HCT116 (cell line): ENCODE data around the gene PPP2R5C. TPM values are rescaled to one million over a fixed set of nuclear protein-coding genes. Genes with fewer than 3 reads are reported as not detected.

Experiments
- ATAC-seq: fragments of 200-7000 bp; cut with Tn5 transposase; 2 replicates; pipeline ENCODE4 v1.9.1; 2020; ENCODE audit warnings: mild to moderate bottlenecking, moderate library complexity
- BruUV-seq: library from RNA; stranded (reverse); fragments of 400-500 nt; replicated peaks from 2 replicates; lab custom pipeline; 2021; lab: Mats Ljungman, UMichigan
- CTCF ChIA-PET: fragments of 300-600 bp; sonication (Branson Sonifier 250); formaldehyde crosslinking; loops from one replicate; lab custom pipeline; 2021; ENCODE audit warnings: antibody characterized with exemption; lab: Charles Lee
- POLR2A ChIA-PET: fragments of 300-600, 350-600 bp; sonication (Branson Sonifier 250); formaldehyde crosslinking; loops from one replicate; lab custom pipeline; 2021; ENCODE audit warnings: antibody characterized with exemption; lab: Charles Lee
- RAD21 ChIA-PET, 2 experiments: fragments of 300-600 bp; sonication (Branson Sonifier 250); formaldehyde crosslinking; loops; one replicate each; lab custom pipeline; 2023; ENCODE audit warnings: low total read pairs in 2 of 2; ENCODE audit not compliant: uncharacterized antibody in 2 of 2, unreplicated experiment in 2 of 2, low non-redundant PET in 1 of 2; lab: Charles Lee
- DNase-seq: peaks from one replicate; pipeline ENCODE4 v3.0.0-alpha.2; 2010; ENCODE audit warnings: low read depth, low spot score
- H2AFZ ChIP-seq: fragments of 200-600 bp; shearing (Covaris generic), sonication (generic); 2 replicates; pipeline ENCODE4 v1.6.1; 2017; ENCODE audit warnings: low read depth, mixed run types, mixed read lengths, antibody characterized with exemption, low read length; ENCODE audit not compliant: poor library complexity, severe bottlenecking
- H3K27ac ChIP-seq: 2 replicates; pipeline ENCODE4 v1.5.1; 2012; ENCODE audit warnings: low read depth, low read length
- H3K27me3 ChIP-seq: fragments of 200-600 bp; sonication (generic); 2 replicates; pipeline ENCODE4 v1.6.1; 2016; ENCODE audit warnings: mixed run types, low read length, mixed read lengths; ENCODE audit not compliant: insufficient read depth
- H3K36me3 ChIP-seq, 2 experiments: fragments of 200-500 bp in 1 of 2; fragments of 200-600 bp in 1 of 2; sonication (Bioruptor generic) in 1 of 2; sonication (generic) in 1 of 2; 2 replicates each; pipeline versions ENCODE4 v1.5.1 to v1.6.1; 2014 to 2016; ENCODE audit warnings: low read length in 2 of 2, inconsistent platforms in 1 of 2, mixed read lengths in 1 of 2, mixed run types in 1 of 2; ENCODE audit not compliant: insufficient read depth in 2 of 2, control insufficient read depth in 1 of 2
- H3K4me1 ChIP-seq, 2 experiments: fragments of 200-600 bp in 1 of 2; sonication (generic) in 1 of 2; 2 replicates each; pipeline versions ENCODE4 v1.5.1 to v1.6.1; 2012 to 2017; ENCODE audit warnings: low read length in 2 of 2, inconsistent platforms in 1 of 2, mild to moderate bottlenecking in 1 of 2, mixed read lengths in 1 of 2, mixed run types in 1 of 2, moderate library complexity in 1 of 2; ENCODE audit not compliant: insufficient read depth in 2 of 2, control insufficient read depth in 1 of 2
- H3K4me2 ChIP-seq: fragments of 200-600 bp; sonication (generic); 2 replicates; pipeline ENCODE4 v1.6.1; 2017; ENCODE audit warnings: mixed run types, low read length, mixed read lengths
- H3K4me3 ChIP-seq, 2 experiments: fragments of 200-600 bp in 1 of 2; sonication (generic) in 1 of 2; replicated peaks in 1 of 2; 2 replicates each; pipeline ENCODE4 v1.5.1; 2011 to 2016; ENCODE audit warnings: low read length in 2 of 2, control low read depth in 1 of 2, low read depth in 1 of 2, mild to moderate bottlenecking in 1 of 2, mixed read lengths in 1 of 2, mixed run types in 1 of 2
- H3K79me2 ChIP-seq: fragments of 200-600 bp; sonication (generic); 2 replicates; pipeline ENCODE4 v1.6.1; 2017; ENCODE audit warnings: mild to moderate bottlenecking, mixed run types, low read length, moderate library complexity, mixed read lengths; ENCODE audit not compliant: insufficient read depth
- H3K9ac ChIP-seq: fragments of 200-600 bp; sonication (generic); 2 replicates; pipeline ENCODE4 v1.6.1; 2016; ENCODE audit warnings: low read length, mixed read lengths
- H3K9me2 ChIP-seq: fragments of 200-600 bp; sonication (generic), shearing (Covaris generic); 2 replicates; pipeline ENCODE4 v1.6.1; 2017; ENCODE audit warnings: mixed run types, mild to moderate bottlenecking, moderate library complexity; ENCODE audit not compliant: insufficient read depth
- H3K9me3 ChIP-seq, 2 experiments: fragments of 200-500 bp in 1 of 2; fragments of 200-600 bp in 1 of 2; sonication (Bioruptor generic) in 1 of 2; sonication (generic) in 1 of 2; 2 replicates each; pipeline ENCODE4 v1.6.1; 2014 to 2017; ENCODE audit warnings: low read length in 2 of 2, mixed read lengths in 2 of 2, inconsistent platforms in 1 of 2, low read depth in 1 of 2, mild to moderate bottlenecking in 1 of 2, mixed run types in 1 of 2, moderate library complexity in 1 of 2; ENCODE audit not compliant: control insufficient read depth in 1 of 2, insufficient read depth in 1 of 2
- H4K20me1 ChIP-seq: fragments of 200-600 bp; sonication (generic), shearing (Covaris generic); 2 replicates; pipeline ENCODE4 v1.6.1; 2017; ENCODE audit warnings: mixed run types, mild to moderate bottlenecking, moderate library complexity; ENCODE audit not compliant: insufficient read depth
- EGR1 ChIP-seq: IDR thresholded peaks from 2 replicates; pipeline ENCODE4 v1.6.1; 2012; ENCODE audit warnings: low read depth
- ELF1 ChIP-seq: IDR thresholded peaks from 2 replicates; pipeline ENCODE4 v1.6.1; 2012; ENCODE audit warnings: low read depth, borderline replicate concordance
- EZH2 ChIP-seq: fragments of 200-600 bp; sonication (generic); IDR thresholded peaks from 2 replicates; pipeline ENCODE4 v1.6.1; 2017; ENCODE audit warnings: antibody characterized with exemption, mixed run types
- EZH2phosphoT487 ChIP-seq: fragments of 200-600 bp; IDR thresholded peaks from 2 replicates; pipeline ENCODE4 v1.6.1; 2018; ENCODE audit warnings: antibody characterized with exemption, borderline replicate concordance
- JUND ChIP-seq: IDR thresholded peaks from 2 replicates; pipeline ENCODE4 v1.6.1; 2012
- POLR2A ChIP-seq: IDR thresholded peaks from 2 replicates; pipeline ENCODE4 v1.7.0; 2011; ENCODE audit warnings: borderline replicate concordance; ENCODE audit not compliant: insufficient read depth, insufficient read length; ENCODE audit errors: extremely low read depth
- RAD21 ChIP-seq: IDR thresholded peaks from 2 replicates; pipeline ENCODE4 v1.6.1; 2012; ENCODE audit warnings: low read depth, mild to moderate bottlenecking
- SRF ChIP-seq: IDR thresholded peaks from 2 replicates; pipeline ENCODE4 v1.6.1; 2012; ENCODE audit warnings: low read depth
- TCF7L2 ChIP-seq: IDR thresholded peaks from 2 replicates; pipeline ENCODE4 v1.7.0; 2011; ENCODE audit warnings: borderline replicate concordance, inconsistent platforms; ENCODE audit not compliant: insufficient read depth, insufficient read length; ENCODE audit errors: extremely low read depth
- YY1 ChIP-seq: IDR thresholded peaks from 2 replicates; pipeline ENCODE4 v1.6.1; 2011; ENCODE audit warnings: low read length, low read depth, moderate library complexity, mild to moderate bottlenecking; ENCODE audit not compliant: insufficient replicate concordance; ENCODE audit errors: extremely low read depth
- ZFX ChIP-seq: fragments of 450-650 bp; IDR thresholded peaks from 2 replicates; pipeline ENCODE4 v1.6.1; 2017
- ZNF274 ChIP-seq: fragments of 200-500 bp; sonication (Bioruptor generic); IDR thresholded peaks from 2 replicates; pipeline ENCODE4 v1.6.1; 2014; ENCODE audit warnings: mild to moderate bottlenecking, low read depth, low read length, inconsistent platforms
- intact Hi-C: fragments of 100-400 bp; cut with micrococcal nuclease; formaldehyde crosslinking; loops from 2 replicates; pipeline ENCODE4 v1.10.0; 2022
- total RNA-seq: library from RNA; stranded (reverse); gene quantifications from one replicate; pipeline ENCODE4 v1.2.1, GENCODE V29; 2021; ENCODE audit not compliant: unreplicated experiment
- TF ChIP-seq, protein P1 (sequence below): IDR thresholded peaks from 2 replicates; pipeline ENCODE4 v1.6.1; 2012
- TF ChIP-seq, protein P2 (sequence below): IDR thresholded peaks from 2 replicates; pipeline ENCODE4 v1.6.1; 2012; ENCODE audit warnings: low read depth
- TF ChIP-seq, protein P3 (sequence below): IDR thresholded peaks from 2 replicates; pipeline ENCODE4 v1.6.1; 2012

The PPP2R5C gene
- total RNA-seq, 1 experiment from 2014 or later, result 117 TPM

GRCh38 chr14:101783260-101784016 lies 21.9 kb downstream of the PPP2R5C start:
- ATAC-seq (no peak), DNase-seq (no peak)
- no peak for TF ChIP-seq ZFX
- no peak for TF ChIP-seq EGR1
- TF ChIP-seq TCF7L2, result no peak
- no peak for TF ChIP-seq YY1
- TF ChIP-seq, protein P1, sequence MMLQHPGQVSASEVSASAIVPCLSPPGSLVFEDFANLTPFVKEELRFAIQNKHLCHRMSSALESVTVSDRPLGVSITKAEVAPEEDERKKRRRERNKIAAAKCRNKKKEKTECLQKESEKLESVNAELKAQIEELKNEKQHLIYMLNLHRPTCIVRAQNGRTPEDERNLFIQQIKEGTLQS, result no peak
- no peak for TF ChIP-seq SRF
- no peak for TF ChIP-seq ELF1
- TF ChIP-seq EZH2phosphoT487, result no peak
- TF ChIP-seq, protein P2, sequence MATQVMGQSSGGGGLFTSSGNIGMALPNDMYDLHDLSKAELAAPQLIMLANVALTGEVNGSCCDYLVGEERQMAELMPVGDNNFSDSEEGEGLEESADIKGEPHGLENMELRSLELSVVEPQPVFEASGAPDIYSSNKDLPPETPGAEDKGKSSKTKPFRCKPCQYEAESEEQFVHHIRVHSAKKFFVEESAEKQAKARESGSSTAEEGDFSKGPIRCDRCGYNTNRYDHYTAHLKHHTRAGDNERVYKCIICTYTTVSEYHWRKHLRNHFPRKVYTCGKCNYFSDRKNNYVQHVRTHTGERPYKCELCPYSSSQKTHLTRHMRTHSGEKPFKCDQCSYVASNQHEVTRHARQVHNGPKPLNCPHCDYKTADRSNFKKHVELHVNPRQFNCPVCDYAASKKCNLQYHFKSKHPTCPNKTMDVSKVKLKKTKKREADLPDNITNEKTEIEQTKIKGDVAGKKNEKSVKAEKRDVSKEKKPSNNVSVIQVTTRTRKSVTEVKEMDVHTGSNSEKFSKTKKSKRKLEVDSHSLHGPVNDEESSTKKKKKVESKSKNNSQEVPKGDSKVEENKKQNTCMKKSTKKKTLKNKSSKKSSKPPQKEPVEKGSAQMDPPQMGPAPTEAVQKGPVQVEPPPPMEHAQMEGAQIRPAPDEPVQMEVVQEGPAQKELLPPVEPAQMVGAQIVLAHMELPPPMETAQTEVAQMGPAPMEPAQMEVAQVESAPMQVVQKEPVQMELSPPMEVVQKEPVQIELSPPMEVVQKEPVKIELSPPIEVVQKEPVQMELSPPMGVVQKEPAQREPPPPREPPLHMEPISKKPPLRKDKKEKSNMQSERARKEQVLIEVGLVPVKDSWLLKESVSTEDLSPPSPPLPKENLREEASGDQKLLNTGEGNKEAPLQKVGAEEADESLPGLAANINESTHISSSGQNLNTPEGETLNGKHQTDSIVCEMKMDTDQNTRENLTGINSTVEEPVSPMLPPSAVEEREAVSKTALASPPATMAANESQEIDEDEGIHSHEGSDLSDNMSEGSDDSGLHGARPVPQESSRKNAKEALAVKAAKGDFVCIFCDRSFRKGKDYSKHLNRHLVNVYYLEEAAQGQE, result no peak
- TF ChIP-seq JUND, result no peak
- TF ChIP-seq, protein P3, sequence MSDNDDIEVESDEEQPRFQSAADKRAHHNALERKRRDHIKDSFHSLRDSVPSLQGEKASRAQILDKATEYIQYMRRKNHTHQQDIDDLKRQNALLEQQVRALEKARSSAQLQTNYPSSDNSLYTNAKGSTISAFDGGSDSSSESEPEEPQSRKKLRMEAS, result no peak
- no peak for TF ChIP-seq POLR2A
- TF ChIP-seq EZH2, result no peak
- no peak for TF ChIP-seq ZNF274
- no peak for TF ChIP-seq RAD21
- no peaks in the 10 kb centered on the region for H4K20me1 ChIP-seq
- ChIA-PET POLR2A (interaction anchor here (1.3 kb wide), 1 partner anchor 26 kb away, joined by 3 read pairs; no protein-coding TSS in a partner anchor), RAD21 (no interaction called here), CTCF (interaction anchor here (1.3 kb wide), 1 partner anchor 12 kb away, joined by 4 read pairs; no protein-coding TSS in a partner anchor)
- H3K4me2 ChIP-seq, result no peak overlapping the region
- intact Hi-C loops, result no loop called here
- H3K9me3 ChIP-seq, result no peaks in the 10 kb centered on the region
- H2AFZ ChIP-seq, result no peak overlapping the region
- H3K79me2 ChIP-seq, result no peaks in the 10 kb centered on the region
- H3K9me2 ChIP-seq, result no peaks in the 10 kb centered on the region
- no peak overlapping the region for H3K4me3 ChIP-seq
- no peaks in the 10 kb centered on the region for H3K27me3 ChIP-seq
- H3K9ac ChIP-seq, result no peak overlapping the region
- no peaks in the 10 kb centered on the region for H3K4me1 ChIP-seq
- H3K36me3 ChIP-seq, result no peaks in the 10 kb centered on the region
- no TSS peak for BruUV-seq
- no peak overlapping the region for H3K27ac ChIP-seq
